ENCODE data around the gene FHOD1. TPM values are rescaled to one million over a fixed set of nuclear protein-coding genes. Genes with fewer than 3 reads are reported as not detected.

FHOD1 gene
- total RNA-seq, result 5.9 TPM

DNA sequence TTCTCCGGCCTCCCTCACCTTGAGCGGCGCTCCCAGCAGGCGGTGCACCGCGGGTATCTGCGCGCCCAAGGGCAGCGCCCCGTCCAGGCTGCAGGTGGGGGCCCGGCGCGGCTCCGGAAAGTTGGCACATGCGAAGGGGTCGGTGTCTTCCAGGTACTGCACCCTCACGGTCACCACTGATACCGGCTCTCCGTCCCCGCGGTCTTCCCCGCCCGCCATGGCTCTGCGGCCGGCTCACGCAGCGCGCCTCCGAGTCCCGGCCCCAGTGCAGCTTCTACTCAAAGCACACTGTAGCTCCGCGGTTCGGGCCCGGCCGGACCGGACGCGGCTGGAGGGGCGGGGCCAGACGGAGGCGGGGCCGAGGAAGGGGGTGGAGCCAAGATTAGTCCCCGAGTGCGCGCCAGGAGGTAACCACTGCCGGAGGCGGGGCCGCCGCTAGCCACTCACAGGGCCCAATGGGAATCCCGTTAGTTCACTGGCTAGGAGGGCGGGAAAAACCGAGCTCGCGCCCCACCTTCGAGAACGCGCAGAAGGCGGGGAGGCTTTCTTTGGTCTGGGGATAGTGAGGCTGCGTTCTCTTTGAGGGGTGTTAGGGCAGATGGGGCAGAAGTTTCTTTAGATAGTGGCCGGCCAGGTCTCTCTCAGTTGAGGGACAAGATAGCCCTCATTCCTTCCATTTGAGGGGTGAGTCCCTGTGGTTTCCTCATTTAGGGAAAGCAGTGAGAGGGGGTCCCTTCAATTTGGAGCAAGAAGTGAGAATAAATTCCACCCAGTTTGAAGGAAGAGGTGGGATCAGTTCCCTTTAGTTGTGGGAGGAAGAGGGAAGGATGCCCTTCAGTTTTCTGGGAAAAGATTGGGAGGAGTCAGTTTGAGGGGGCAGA lies at the start of gene FHOD1:
Gene FHOD1, minus strand, starts transcription at position 290 of the 881 bp plus-strand sequence. Its CDS starts 71 bp downstream, at position 219.
- ATAC-seq (peak; percentile 87), DNase-seq (ENCODE audit: low spot score) (peak; percentile 91)

DNA sequence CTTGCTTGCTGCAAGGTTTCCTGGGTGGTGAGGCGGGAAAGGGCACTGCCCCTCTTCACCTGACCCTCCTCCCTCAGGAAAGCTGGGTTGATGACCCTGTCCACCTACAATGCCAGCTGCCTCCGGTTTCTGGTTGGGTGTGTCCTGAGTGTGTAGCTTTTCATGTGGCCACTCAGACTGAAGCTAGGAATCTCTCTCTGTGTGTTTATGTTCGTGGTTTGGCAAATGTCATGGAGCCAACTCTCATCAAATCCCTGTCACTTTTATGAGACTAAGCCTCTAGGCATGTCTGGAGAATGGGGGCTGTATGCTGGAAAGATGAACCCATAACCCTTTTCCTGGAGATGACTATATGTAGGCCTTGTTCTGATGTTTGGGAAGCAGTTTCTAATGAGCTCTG lies 49.1 kb upstream of the FHOD1 start:
- DNase-seq (ENCODE audit: low spot score), result no peak
- no peak for ATAC-seq

DNA sequence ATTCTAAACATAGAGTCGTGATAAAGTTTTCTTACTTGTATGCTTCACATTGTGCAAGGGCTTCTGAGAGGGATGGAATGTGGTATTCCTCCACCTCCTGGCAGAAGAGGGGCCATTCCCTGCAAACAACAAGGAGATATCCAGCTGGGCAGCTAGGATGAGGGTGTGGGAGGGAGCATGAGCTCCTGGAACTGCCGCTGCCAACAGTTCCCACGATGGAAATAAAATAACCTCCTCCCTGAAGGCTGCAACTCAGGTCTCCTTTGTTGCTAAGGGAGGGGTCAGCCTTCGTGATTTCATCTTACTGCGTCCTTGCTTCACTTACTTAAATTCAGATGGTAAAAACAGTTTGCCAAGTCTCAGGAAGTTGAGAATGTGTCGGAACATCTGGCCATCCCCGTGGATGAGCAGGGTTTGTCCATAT lies 47.7 kb upstream of the FHOD1 start:
- ATAC-seq (no peak), DNase-seq (ENCODE audit: low spot score) (no peak)

DNA sequence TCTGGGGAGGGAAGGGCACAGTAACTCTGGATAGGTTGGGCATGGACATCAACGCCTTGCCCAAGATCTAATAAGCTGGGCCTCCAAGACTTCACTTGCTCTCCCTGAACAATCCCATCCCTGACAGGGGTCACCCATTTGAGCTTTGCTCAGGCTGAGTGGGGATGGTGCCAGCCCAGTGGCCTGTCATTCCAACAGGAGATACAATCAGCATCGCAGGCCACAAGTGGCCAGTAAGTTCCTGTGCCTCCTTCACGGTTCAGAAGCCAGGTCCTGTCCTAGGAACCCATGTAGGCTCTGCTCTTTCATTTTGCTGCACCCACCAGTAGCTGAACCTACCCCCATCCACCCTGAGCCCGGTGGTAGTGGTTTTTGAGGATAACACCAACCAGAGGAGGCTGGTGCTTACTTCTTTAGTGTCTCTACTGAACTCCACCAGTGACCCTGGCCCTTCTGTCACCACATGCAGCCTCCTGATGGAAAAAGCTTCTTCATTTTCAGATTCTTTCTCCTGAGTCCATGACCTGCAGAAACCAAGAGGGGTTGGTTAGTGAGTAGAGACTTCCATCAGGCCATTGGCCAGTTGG lies 47.0 kb upstream of the FHOD1 start:
- DNase-seq (ENCODE audit: low spot score) (no peak), ATAC-seq (no peak)

DNA sequence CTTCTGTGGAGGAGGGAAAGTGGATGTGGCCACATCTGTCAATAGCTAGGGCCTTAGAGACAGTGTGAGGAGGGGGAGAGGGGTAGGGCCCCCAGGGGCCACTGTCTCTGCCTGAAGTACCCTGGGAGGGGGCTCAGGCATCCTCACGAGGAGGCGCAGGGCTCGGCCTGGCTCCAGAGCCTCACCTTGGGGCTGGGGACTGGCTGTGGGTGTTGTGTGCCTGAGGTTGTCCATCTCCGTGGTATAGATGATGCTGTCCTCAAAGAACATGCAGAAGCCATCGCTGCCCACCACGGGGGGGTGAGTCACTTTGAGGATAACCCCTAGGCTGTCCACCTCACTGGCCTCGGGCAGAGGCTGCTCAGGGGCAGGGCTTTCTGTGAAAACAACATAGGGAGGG lies 44.2 kb upstream of the FHOD1 start:
- ATAC-seq, result no peak

DNA sequence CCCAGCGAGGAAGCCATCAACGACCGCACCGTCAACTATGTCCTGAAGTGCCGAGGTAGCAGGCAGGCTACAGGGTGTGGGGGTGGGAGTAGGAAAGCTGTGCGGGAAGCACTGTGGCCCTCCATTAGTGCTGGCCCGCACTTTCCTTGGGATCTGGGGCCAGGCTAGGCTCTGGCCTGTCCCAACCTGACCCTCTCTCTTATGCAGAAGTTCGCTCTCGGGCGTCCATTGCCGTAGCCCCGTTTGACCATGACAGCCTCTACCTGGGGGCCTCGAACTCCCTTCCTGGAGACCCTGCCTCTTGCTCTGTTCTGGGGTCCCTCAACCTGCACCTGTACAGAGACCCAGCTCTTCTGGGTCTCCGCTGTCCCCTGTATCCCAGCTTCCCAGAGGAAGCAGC lies 40.7 kb upstream of the FHOD1 start:
- DNase-seq (ENCODE audit: low spot score) (no peak), ATAC-seq (no peak)

More for the DNA sequence above, 44.2 kb upstream of the FHOD1 start:
- DNase-seq (ENCODE audit: low spot score), result no peak

DNA sequence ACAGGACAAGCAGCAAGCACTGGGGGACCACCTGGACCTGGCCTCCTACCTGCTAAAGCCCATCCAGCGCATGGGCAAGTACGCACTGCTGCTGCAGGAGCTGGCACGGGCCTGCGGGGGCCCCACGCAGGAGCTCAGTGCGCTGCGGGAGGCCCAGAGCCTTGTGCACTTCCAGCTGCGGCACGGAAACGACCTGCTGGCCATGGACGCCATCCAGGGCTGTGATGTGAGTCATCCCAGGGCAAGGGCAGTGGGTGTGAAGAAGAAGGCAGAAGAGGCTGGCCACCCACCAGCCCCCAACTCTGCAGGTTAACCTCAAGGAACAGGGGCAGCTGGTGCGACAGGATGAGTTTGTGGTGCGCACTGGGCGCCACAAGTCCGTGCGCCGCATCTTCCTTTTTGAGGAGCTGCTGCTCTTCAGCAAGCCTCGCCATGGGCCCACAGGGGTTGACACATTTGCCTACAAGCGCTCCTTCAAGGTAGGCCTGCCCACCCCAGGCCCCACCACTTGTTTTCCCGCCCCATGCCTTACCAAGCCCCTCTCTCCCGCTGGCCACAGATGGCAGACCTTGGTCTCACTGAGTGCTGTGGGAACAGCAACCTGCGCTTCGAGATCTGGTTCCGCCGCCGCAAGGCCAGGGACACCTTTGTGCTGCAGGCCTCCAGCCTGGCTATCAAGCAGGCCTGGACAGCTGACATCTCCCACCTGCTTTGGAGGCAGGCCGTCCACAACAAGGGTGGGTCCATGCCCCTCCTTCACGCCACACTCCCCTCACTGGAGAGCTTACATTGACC lies 39.4 kb upstream of the FHOD1 start:
- no peak for DNase-seq (ENCODE audit: low spot score)
- ATAC-seq, result no peak

DNA sequence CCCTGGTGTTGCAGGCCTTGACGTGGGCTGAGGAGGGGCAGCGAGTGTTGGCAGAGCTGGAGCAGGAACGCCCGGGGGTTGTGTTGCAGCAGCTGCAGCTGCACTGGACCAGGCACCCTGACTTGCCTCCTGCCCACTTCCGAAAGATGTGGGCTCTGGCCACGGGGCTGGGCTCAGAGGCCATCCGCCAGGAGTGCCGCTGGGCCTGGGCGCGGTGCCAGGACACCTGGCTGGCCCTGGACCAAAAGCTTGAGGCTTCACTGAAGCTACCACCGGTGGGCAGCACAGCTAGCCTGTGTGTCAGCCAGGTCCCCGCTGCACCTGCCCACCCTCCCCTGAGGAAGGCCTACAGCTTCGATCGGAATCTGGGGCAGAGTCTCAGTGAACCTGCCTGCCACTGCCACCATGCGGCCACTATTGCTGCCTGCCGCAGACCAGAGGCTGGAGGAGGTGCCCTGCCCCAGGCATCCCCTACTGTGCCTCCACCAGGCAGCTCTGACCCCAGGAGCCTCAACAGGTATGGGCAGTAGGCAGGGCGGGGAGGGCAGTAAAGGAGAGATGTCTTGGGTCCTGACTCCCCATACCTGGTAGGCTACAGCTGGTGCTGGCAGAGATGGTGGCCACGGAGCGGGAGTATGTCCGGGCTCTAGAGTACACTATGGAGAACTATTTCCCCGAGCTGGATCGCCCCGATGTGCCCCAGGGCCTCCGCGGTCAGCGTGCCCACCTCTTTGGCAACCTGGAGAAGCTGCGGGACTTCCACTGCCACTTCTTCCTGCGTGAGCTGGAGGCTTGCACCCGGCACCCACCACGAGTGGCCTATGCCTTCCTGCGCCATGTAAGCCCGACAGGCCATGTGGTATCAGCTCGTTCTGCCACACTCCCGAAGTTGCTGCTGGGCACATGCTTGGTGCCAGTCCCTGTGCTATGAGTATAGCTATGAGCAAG lies 37.7 kb upstream of the FHOD1 start:
- DNase-seq (ENCODE audit: low spot score) (peak; percentile 65), ATAC-seq (peak; percentile 95)

DNA sequence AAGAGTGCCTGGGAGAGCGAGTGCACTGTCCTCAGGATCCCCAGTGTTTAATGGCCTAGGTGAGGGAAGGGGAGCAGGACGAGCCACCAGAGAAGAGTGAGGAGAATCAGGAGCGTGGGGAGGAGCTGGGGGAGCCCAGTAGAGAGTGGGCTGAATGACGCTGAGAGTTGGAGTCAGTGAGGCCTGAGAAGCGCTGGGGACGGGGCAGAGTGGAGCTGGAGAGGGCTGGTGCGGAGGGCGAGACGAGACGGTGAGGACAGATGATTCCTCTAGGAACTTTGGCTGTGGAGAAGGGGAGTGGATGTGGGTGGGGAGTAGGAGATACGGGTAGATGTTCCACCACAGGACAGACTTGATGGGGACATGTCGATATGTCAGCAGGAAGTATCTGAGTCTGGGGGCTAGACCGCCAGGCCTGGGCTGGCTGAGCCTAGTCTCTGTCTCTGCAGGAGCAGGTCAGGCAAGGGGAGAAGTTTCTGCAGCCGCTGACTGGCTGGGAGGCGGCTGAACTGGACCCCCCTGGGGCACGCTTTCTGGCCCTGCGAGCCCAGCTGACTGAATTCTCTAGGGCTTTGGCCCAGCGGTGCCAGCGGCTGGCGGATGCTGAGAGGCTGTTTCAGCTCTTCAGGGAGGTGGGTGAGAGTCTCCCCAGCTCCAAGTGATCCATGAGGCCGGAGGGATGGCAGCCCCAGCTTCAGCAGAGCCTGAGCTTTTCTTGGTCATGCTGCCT lies 36.7 kb upstream of the FHOD1 start:
- DNase-seq (ENCODE audit: low spot score), result no peak
- ATAC-seq, result no peak

DNA sequence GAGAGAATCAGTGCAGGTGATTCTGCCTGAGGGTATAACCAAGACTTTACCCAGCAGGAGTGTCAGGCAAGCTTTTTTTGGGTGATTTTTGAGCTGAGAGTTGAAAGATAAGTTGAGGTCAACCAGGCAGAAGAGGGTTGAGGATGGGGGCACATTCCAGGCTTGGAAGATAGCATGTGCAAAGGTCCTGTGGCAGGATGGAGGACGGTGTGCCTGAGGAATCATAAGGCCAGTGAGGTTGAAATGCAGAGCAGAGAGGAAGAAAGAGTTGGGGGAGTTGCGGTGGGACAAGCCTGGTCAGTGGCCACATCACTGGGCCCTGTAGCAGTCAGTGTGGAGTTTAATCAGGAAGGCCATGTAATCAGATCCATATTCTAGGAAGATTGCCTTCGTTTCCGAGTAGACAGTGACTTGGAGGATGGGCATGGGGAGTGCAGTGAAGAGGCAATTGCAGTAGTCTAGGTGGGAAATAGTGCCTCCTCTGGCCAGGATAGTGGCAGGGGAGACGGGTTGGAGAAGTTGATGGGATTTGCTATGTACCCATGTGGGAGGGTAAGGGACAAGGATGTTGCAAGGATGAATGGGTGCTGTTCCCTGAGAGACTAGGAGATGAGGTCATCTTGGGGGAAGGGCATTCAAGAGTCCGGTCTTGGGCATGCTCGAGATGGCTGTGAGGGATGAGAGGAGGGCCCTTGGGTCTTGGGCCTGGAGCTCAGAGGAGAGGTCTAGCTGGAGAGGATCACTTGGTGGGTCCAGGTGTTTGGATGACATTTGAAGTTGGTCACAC lies 36.0 kb upstream of the FHOD1 start:
- DNase-seq (ENCODE audit: low spot score), result no peak
- no peak for ATAC-seq

DNA sequence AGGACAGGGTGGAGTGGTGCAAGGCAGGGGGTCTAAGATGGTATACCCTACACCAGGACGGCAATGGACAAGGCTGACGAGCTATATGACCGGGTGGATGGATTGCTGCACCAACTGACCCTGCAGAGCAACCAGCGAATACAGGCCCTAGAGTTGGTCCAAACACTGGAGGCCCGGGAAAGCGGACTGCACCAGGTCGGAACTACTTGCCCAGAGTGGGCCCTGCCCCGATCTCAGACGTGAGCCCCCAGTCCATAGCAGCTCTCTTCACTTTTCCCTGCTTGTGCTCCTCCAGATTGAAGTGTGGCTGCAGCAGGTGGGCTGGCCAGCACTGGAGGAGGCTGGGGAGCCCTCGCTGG lies 35.1 kb upstream of the FHOD1 start:
- DNase-seq (ENCODE audit: low spot score) (no peak), ATAC-seq (no peak)

DNA sequence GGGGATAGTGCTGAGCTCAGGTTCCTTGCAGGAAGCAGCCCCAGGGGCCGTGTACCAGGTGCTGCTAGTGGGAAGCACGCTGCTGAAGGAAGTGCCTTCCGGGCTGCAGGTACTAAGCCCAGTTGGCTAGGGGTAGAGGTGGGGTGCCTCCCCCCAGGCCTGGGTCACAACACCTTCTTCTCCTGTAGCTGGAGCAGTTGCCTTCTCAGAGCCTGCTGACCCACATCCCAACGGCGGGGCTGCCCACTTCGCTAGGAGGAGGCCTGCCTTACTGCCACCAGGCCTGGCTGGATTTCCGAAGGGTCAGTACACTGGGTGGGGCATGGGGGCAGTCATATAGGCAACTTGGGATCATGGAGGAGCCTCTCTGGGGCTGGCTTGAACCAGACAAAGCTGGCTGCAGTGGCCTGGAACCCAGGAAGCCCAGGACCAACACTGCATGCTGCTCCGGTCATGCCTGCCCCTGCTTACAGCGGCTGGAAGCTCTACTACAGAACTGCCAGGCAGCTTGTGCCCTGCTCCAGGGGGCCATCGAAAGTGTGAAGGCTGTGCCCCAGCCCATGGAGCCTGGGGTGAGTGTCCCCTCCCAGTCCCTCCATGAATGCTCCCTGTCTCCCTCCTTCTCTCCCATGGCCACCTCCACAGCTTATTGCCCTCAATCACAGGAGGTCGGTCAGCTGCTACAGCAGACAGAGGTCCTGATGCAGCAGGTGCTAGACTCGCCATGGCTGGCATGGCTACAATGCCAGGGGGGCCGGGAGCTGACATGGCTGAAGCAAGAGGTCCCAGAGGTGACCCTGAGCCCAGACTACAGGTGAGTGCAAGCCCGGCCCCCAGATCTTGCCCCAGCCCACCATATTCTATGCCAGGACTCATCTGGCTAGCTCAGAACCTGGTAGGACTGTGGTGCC lies 34.5 kb upstream of the FHOD1 start:
- DNase-seq (ENCODE audit: low spot score) (no peak), ATAC-seq (no peak)

DNA sequence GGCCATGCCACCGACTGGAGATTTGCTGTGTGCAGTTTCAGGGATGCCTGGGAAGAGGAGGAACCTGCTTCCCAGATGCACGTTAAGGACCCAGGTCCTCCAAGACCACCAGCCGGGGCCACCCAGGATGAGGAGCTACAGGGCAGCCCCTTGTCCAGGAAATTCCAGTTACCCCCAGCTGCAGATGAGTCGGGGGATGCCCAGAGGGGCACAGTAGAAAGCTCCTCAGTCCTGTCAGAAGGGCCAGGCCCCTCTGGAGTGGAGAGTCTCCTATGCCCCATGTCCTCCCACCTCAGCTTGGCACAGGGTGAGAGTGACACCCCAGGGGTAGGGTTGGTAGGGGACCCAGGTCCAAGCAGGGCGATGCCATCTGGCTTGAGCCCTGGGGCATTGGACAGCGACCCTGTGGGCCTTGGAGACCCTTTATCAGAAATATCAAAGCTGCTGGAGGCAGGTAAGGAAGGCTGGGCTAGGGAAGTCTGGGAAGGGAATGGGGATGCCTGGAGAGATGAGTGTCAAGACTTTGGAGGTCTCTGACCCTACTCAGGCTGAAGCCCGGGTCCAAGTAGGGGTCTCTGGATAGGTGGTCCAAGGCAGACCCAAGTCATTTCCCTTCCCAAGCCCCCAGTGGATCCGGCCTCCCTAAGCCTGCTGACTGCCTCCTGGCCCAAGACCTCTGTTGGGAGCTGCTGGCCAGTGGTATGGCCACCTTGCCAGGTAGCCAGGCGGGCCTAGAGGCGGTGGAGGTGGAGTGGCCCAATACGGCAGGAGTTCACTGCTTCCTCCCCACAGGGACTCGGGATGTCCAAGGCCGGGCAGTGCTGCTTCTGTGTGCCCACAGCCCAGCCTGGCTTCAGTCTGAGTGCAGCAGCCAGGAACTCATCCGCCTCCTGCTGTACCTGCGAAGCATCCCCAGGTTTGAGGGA lies 33.1 kb upstream of the FHOD1 start:
- DNase-seq (ENCODE audit: low spot score) (no peak), ATAC-seq (no peak)

DNA sequence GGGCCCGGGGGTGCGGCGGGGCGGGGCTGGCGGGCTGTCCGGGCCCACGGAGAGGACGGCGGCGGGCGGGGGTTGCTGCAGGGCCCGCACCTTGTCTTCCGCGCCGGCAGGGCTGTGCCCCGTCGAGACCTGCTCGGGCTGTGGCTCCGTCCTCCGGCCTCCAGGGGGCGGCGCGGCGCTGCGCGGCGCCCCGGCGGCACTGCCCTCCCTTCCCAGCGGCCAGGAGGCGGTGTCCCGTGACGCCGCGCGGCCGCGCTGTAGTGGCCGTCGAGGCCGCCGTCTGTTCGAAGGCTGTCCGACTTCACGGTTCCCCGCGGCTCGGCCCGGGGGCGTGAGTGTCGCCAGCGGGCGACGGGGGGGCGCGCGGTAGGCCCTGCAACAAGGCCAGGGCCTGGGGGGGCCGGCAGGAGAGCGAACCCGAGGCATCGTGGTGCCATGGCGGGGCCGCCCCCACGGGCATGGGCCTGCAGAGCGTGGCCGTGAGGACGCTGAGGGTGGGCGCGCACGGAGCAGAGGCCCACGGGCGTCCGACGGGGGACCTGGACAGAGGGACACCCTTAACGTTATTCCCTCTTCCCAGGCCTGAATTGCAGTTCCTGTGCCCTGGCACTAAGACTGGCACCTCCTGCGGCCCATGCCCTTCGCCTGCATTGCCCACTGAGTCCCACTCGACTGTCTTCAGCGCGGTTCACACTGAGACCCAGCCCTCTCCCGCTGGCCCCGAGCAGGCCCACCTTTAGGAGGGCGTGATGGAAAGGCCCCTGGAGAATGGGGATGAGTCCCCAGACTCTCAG lies 32.2 kb upstream of the FHOD1 start, which contains the start of gene PLEKHG4:
Gene PLEKHG4, plus strand, starts transcription at position 237 of the 794 bp plus-strand sequence. Its CDS starts 513 bp downstream, at position 750.
- ATAC-seq, result peak; percentile 88
- DNase-seq (ENCODE audit: low spot score), result peak; percentile 54

DNA sequence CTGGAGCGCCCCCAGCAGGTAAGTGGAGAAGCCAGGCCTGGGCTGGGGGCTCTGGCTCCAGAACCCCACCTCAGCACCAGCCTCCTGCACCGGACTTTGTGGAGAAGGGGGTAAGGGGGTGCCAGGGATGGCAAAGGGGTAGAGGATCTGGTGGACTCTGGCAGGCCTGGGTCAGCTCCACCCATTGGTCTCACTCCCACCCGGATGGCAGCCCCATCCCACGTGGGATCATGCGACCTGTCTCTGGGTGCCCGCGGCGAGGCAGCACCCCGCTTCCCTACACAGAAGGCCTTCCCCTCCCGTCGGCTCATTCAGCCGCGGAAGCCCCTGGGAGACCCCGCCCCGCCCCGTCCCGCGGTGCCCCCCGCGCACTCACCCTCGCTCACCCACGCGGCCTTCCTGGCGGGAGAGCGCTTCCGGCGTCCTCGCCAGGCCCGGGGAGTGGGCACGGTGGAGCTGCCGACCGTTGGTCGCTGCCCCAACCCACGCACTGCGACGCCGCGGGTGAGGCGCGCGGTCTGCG lies 31.6 kb upstream of the FHOD1 start:
- DNase-seq (ENCODE audit: low spot score), result no peak
- ATAC-seq, result no peak
